HS-5 (cell line): ENCODE measurements around the gene NPAS3.
A peak's percentile ranks its signal among the peaks of the same experiment; 100 is the strongest.

ENCODE experiments used
- DNase-seq: peaks from one replicate; pipeline ENCODE4 v3.0.0-alpha.2; 2012; ENCODE audit warnings: low read depth

The NPAS3 gene

GRCh38 chr14:33516898-33517436 is 578.3 kb downstream of the NPAS3 start:
- DNase-seq: no peak

- DNase-seq: no peak
Measured at GRCh38 chr14:33521192-33521591, 582.5 kb downstream of the NPAS3 start.

- DNase-seq: no peak
Measured at GRCh38 chr14:33524244-33524643, 585.6 kb downstream of the NPAS3 start.

- no peak for DNase-seq
Measured at GRCh38 chr14:33525626-33526025, 586.9 kb downstream of the NPAS3 start.

- no peak for DNase-seq
Measured at GRCh38 chr14:33527023-33527634, 588.5 kb downstream of the NPAS3 start.

GRCh38 chr14:33528655-33529054 is 590.0 kb downstream of the NPAS3 start:
- DNase-seq: no peak

- no peak for DNase-seq
Measured at GRCh38 chr14:33529787-33530757, 591.4 kb downstream of the NPAS3 start.

- DNase-seq: no peak
Measured at GRCh38 chr14:33532553-33532952, 593.9 kb downstream of the NPAS3 start.

GRCh38 chr14:33534104-33534503 is 595.4 kb downstream of the NPAS3 start:
- no peak for DNase-seq

- no peak for DNase-seq
Measured at GRCh38 chr14:33534632-33535031, 596.0 kb downstream of the NPAS3 start.

- DNase-seq: no peak
Measured at GRCh38 chr14:33539918-33540357, 601.3 kb downstream of the NPAS3 start.

GRCh38 chr14:33541171-33541570 is 602.5 kb downstream of the NPAS3 start:
- DNase-seq: no peak

GRCh38 chr14:33542338-33543287 is 603.9 kb downstream of the NPAS3 start:
- DNase-seq: no peak

GRCh38 chr14:33545696-33546095 is 607.0 kb downstream of the NPAS3 start:
- DNase-seq: no peak

- DNase-seq: no peak
Measured at GRCh38 chr14:33548606-33549005, 609.9 kb downstream of the NPAS3 start.

- DNase-seq: no peak
Measured at GRCh38 chr14:33551963-33552362, 613.3 kb downstream of the NPAS3 start.

- no peak for DNase-seq
Measured at GRCh38 chr14:33553706-33554278, 615.1 kb downstream of the NPAS3 start.

- DNase-seq: no peak
Measured at GRCh38 chr14:33554988-33555387, 616.3 kb downstream of the NPAS3 start.

GRCh38 chr14:33555710-33556350 is 617.2 kb downstream of the NPAS3 start:
- no peak for DNase-seq

- peak; percentile 23 for DNase-seq
Measured at GRCh38 chr14:33556382-33557121, 617.9 kb downstream of the NPAS3 start.
